ENCODE data around the gene DMRT3.
A peak's percentile ranks its signal among the peaks of the same experiment; 100 is the strongest.
"Not testable (repeated sequence)": the region's sequence is repeated elsewhere in the genome, so short reads cannot be mapped to it uniquely, and the experiment has no call there.

DMRT3 gene

DNA sequence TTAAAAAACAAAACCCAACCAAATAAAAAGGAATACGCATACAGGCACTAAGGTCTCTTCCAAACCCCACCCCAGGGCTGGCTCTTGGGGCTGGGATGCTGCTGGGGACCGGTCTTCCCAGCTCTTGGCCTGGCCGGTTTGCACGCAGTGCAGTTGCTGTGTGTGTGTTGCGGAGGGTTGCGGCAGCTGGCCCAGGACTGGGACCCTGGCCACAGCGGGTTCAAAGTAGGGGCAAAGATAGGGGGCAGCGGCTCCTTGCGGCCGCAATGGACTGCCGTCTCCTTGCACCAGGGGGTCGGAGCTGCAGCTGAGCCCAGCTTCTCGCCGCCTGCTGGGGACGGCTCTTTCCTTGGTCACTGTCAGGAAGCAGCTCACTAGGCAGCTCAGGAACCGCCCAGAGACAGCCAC is 5.0 kb downstream of the DMRT3 start:
- TF ChIP-seq POLR2AphosphoS5 (IDR thresholded peaks at IDR 0.05; ENCODE audit: low read depth, low read length) (no peak), TAF1 (IDR thresholded peaks at IDR 0.05; ENCODE audit: borderline replicate concordance, low read depth, low read length) (no peak), POLR2A (IDR thresholded peaks at IDR 0.05; ENCODE audit: low read depth, low read length) (no peak)
- no peak for DNase-seq (ENCODE audit: insufficient read length)
- FAIRE-seq = no peak

DNA sequence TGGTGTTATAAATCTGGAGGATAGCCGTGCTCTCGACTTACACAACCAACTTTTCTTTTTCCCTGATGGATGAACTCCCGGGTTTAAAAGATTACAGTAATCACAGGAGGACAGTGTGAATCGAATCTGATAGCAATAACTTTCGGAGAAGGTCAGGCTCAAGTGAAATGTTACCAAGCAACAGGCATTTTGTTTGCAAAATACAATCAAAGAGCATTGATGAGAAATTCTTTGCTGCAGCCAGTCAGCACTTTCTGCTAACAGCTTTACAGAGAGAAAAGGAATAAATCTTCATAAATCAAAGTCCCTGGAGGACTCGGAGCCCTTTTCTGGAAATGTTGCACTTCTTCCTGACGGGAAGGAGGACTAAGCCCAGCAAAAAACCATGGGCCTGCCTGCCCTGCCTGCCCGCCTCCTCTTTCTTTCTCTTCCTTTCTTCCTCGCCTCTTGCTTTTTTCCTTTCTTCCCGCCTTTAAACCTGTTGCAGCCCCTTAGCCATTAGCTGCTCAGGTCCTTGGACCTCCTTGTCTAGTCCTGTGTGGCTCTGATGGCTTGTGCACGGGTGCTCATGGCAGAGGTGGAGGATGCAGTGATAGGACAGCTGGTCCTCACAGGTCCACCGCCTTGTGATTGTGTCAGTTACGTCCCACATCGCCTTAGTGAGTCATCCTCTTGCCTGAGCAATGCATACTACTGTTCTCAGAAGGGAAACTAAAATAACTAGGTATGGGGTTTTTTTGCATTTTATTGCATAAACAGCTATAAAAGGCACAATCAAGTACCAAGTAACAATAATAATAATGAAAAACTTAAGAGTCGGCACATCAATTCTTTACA is 6.2 kb downstream of the DMRT3 start:
- FAIRE-seq (no peak), DNase-seq (ENCODE audit: insufficient read length) (no peak)
- TF ChIP-seq POLR2A (IDR thresholded peaks at IDR 0.05; ENCODE audit: low read depth, low read length) (no peak), TAF1 (IDR thresholded peaks at IDR 0.05; ENCODE audit: borderline replicate concordance, low read depth, low read length) (no peak), POLR2AphosphoS5 (IDR thresholded peaks at IDR 0.05; ENCODE audit: low read depth, low read length) (no peak)

DNA sequence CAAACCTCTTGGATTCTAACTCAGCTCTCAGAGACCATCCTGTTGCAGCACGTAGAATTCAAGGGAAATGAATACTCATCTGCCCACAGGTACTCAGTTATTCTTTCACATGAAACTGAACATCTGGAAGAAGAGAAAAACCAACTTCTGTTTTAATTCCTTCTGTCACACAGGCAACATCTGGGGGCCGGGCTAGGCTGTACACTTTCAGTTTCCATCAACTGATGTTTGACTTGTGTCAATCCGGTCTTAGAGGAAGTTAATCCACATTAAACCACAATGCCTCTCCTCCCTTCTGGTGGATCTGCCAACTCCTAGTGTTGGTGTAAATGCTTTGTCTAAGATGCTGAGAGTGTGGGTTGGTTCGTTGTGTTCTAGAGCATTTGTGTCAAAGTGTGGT is 17.6 kb downstream of the DMRT3 start:
- TF ChIP-seq TAF1 (IDR thresholded peaks at IDR 0.05; ENCODE audit: borderline replicate concordance, low read depth, low read length) = no peak
- FAIRE-seq (no peak), DNase-seq (ENCODE audit: insufficient read length) (no peak)

DNA sequence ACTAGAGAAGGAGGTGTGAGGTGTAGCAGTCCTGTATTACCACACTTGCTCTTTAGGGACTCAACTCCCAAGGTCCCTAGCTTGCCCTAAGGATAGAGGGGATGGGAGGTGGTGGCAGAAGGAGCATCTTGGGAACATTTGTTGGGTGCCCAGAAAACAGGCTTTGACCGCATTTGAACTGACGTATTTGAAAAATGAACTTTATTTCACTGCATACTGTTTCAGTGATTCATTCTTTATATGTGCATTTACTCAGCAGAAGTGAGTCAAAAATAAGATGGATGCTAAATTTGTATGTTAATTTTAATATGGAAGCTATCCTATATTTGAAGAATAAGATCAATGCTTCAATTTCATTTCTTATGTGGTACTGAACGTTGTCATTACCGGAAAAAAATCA is 18.7 kb downstream of the DMRT3 start:
- DNase-seq (ENCODE audit: insufficient read length) (no peak), FAIRE-seq (no peak)
- TF ChIP-seq TAF1 (IDR thresholded peaks at IDR 0.05; ENCODE audit: borderline replicate concordance, low read depth, low read length) = no peak
- TF ChIP-seq POLR2A (IDR thresholded peaks at IDR 0.05; ENCODE audit: low read depth, low read length) = no peak
- TF ChIP-seq POLR2AphosphoS5 (IDR thresholded peaks at IDR 0.05; ENCODE audit: low read depth, low read length) = no peak

DNA sequence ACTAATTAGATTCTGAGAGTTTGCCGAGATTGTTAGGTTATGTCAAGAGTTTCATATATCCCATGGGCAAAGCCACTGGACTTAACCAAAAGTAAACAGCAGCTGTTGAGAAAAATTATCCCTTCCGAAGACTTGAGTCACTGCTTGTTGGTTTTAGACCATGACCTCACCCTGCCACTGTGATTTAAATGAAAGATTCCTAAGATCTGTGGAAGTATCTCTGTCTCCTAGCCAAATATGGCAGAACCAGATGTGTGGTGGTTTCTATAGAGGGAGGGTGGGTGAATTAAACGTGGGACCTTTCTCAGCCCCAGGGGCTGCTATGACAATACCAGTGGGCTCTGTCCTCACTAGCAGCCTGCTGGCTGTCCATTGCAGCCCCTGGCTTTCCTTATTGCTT is 19.3 kb downstream of the DMRT3 start:
- no peak for DNase-seq (ENCODE audit: insufficient read length)
- TF ChIP-seq POLR2AphosphoS5 (IDR thresholded peaks at IDR 0.05; ENCODE audit: low read depth, low read length) (no peak), POLR2A (IDR thresholded peaks at IDR 0.05; ENCODE audit: low read depth, low read length) (no peak), TAF1 (IDR thresholded peaks at IDR 0.05; ENCODE audit: borderline replicate concordance, low read depth, low read length) (no peak)
- no peak for FAIRE-seq

DNA sequence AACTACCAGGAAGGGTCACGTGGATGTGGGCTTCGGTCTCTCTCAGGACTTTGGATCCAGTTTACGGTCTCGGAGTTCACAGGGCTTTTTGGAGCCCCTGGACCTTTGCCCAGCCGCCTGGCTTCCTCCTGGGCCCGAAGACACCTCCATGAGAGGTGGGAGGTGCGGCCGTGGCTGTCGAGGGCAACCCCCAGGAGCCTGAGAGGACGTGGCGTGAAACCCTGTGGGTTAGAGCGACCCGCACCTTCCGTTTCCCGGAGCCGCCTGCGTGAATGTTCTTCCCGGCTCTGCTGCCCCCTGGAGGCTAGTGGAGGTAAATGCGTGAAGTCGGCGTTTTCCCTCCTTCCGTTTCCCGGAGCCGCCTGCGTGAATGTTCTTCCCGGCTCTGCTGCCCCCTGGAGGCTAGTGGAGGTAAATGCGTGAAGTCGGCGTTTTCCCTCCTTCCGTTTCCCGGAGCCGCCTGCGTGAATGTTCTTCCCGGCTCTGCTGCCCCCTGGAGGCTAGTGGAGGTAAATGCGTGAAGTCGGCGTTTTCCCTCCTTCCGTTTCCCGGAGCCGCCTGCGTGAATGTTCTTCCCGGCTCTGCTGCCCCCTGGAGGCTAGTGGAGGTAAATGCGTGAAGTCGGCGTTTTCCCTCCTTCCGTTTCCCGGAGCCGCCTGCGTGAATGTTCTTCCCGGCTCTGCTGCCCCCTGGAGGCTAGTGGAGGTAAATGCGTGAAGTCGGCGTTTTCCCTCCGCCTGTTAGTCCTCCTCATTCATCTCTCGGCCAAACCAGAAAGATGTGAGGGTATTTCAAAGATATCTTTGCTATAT is 22.1 kb downstream of the DMRT3 start:
- not testable (repeated sequence) for DNase-seq (ENCODE audit: insufficient read length); FAIRE-seq

DNA sequence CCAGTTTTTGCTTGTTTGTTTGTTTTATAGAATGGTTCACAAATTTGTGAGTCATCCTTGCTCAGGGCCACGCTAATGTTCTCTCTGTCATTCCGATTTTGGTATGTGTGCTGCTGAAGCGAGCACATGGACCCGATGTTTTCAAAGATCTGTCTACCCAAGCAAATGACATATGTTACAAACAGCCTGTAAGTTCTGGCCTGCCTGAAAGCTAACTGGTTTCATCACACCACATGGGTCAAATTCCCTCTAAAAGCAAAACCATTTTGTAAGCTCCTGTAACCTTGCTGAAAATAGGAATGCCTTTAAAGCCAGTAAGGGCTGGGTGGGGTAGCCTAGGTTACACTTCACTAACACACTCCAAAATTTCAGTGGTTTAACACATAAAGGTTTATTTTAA is 25.4 kb downstream of the DMRT3 start:
- DNase-seq (ENCODE audit: insufficient read length) (no peak), FAIRE-seq (no peak)
- TF ChIP-seq POLR2A (IDR thresholded peaks at IDR 0.05; ENCODE audit: low read depth, low read length) (no peak), TAF1 (IDR thresholded peaks at IDR 0.05; ENCODE audit: borderline replicate concordance, low read depth, low read length) (no peak), POLR2AphosphoS5 (IDR thresholded peaks at IDR 0.05; ENCODE audit: low read depth, low read length) (no peak)

DNA sequence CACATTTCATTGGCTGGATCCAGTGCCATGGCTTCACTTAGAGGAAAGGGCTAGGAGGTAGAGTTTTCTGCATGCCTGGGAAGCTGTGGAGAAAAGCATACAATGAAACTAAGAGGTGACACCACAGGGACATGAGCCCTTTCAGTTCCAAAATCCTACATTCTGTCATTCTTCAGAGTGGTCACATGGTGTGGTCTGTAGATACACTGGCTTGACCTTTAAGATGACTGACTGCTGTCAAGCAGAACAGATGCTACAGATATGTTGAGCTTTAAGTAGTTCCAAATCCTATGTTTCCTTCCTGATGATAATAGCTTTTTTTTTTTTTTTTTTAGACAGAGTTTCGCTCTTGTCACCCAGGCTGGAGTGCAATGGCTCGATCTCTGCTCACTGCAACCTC is 26.2 kb downstream of the DMRT3 start:
- no peak for FAIRE-seq
- TF ChIP-seq POLR2AphosphoS5 (IDR thresholded peaks at IDR 0.05; ENCODE audit: low read depth, low read length) (no peak), POLR2A (IDR thresholded peaks at IDR 0.05; ENCODE audit: low read depth, low read length) (no peak), TAF1 (IDR thresholded peaks at IDR 0.05; ENCODE audit: borderline replicate concordance, low read depth, low read length) (no peak)
- no peak for DNase-seq (ENCODE audit: insufficient read length)

DNA sequence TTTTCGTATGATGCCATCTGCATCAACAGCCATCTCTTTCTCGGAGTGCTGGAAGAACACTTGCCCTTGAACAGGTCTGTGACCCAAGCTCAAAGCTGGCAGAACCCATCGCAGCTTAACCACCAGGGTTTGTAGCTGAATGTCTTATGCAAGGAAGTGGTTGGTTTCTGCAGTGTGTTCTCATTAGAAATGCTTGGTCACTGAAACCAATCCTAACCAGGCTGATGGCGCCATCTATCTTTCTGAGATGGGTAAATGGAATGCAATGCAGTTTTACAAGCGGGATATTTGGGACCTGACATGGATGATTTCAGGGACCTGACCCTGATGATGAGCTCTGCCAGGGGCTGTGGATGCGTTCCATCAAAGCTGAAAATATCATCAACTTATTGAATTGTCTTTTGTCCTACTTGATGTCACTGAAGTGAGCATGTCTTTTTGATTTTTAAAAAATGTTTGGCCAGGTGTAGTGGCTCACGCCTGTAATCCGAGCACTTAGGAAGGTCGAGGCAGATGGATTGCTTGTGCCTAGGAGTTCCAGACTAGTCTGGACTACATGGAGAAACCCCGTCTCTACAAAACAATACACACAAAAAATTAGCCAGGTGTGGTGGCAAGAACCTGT is 28.7 kb downstream of the DMRT3 start:
- DNase-seq (ENCODE audit: insufficient read length) = no peak

DNA sequence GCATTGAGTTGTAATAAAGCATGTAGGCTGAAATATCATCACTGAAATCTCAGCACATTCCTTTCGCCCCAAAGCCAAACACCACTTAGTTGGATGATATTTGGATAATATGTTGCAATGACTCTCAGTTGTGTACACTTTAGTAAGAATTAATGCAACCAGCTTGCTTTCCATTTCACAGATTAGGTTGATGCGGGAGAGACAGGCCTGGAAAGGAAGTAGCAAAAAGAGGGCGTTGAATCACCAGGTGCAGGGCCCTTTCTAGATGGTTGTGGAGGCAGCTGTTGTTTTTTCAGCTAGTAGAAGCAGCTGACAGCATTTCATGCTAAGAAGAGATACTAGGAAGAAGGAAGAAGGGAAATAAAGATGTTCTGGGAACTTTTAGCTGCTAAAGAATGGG is 30.9 kb downstream of the DMRT3 start:
- DNase-seq (ENCODE audit: insufficient read length) (no peak), FAIRE-seq (no peak)
- TF ChIP-seq POLR2AphosphoS5 (IDR thresholded peaks at IDR 0.05; ENCODE audit: low read depth, low read length) = no peak
- no peak for TF ChIP-seq POLR2A (IDR thresholded peaks at IDR 0.05; ENCODE audit: low read depth, low read length)
- TF ChIP-seq TAF1 (IDR thresholded peaks at IDR 0.05; ENCODE audit: borderline replicate concordance, low read depth, low read length) = no peak

More for the DNA sequence above, 28.7 kb downstream of the DMRT3 start:
- no peak for TF ChIP-seq POLR2AphosphoS5 (IDR thresholded peaks at IDR 0.05; ENCODE audit: low read depth, low read length)
- TF ChIP-seq TAF1 (IDR thresholded peaks at IDR 0.05; ENCODE audit: borderline replicate concordance, low read depth, low read length) = no peak
- no peak for TF ChIP-seq POLR2A (IDR thresholded peaks at IDR 0.05; ENCODE audit: low read depth, low read length)
- peak; percentile 48 for FAIRE-seq

DNA sequence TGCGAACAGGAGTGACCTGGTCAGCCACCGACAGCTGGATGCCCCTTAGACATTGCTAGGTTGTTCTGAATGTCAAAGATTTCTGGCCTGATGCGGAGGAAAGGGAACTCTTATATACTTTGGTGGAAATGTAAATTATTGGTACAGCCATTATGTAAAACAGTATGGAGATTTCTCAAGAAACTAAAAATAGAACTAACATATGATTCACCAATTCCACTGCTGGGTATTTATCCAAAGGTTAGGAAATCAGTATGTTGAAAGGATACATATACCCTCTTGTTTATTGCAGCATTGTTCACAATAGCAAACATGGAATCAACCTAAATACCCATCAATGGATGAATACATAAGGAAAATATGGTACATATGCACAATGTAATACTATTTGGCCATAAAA is 31.8 kb downstream of the DMRT3 start:
- FAIRE-seq (no peak), DNase-seq (ENCODE audit: insufficient read length) (no peak)
- no peak for TF ChIP-seq POLR2AphosphoS5 (IDR thresholded peaks at IDR 0.05; ENCODE audit: low read depth, low read length)
- no peak for TF ChIP-seq POLR2A (IDR thresholded peaks at IDR 0.05; ENCODE audit: low read depth, low read length)
